Psoas muscle (tissue), 8 donors: ENCODE results near the gene RYR1. TPM values are rescaled to one million over a fixed set of nuclear protein-coding genes. Genes with fewer than 3 reads are reported as not detected.

Experiments used
- ATAC-seq, 4 donors: fragments of 200-7000 bp; cut with Tn5 transposase; one replicate each; pipeline ENCODE4 v1.9.1; 2020; ENCODE audit warnings: moderate library complexity in 3 of 4, mild to moderate bottlenecking in 2 of 4
- DNase-seq, 2 donors: peaks; one replicate each; pipeline ENCODE4 v3.0.0-alpha.2; 2020
- H3K27ac ChIP-seq: fragments of 200-600 bp; one replicate; pipeline ENCODE4 v1.8.0; 2022
- H3K27me3 ChIP-seq, 3 donors: fragments of 200-600 bp in 1 of 3; one replicate each; pipeline versions ENCODE4 v1.6.1 to v1.8.0; 2013 to 2022; ENCODE audit warnings: low read length in 2 of 3, mild to moderate bottlenecking in 2 of 3, moderate library complexity in 1 of 3; ENCODE audit not compliant: insufficient read depth in 3 of 3
- H3K36me3 ChIP-seq, 2 donors: fragments of 200-600 bp in 1 of 2; one replicate each; pipeline versions ENCODE4 v1.6.1 to v1.8.0; 2013 to 2022; ENCODE audit warnings: low read depth in 1 of 2, mild to moderate bottlenecking in 1 of 2, moderate library complexity in 1 of 2; ENCODE audit not compliant: insufficient read depth in 1 of 2
- H3K4me1 ChIP-seq: fragments of 200-600 bp; one replicate; pipeline ENCODE4 v1.8.0; 2022
- H3K4me3 ChIP-seq: fragments of 200-600 bp; one replicate; pipeline ENCODE4 v1.8.0; 2022; ENCODE audit warnings: mild to moderate bottlenecking
- H3K9me3 ChIP-seq: fragments of 200-600 bp; one replicate; pipeline ENCODE4 v1.8.0; 2022
- WGBS, 3 donors: extraction: QIAGEN DNeasy Blood & Tissue Kit; methylation state at CpG; one replicate each; pipeline versions ENCODE4 v1.1.6 to v1.1.7; 2013; 5-methylcytosine and 5-hydroxymethylcytosine counted together
- intact Hi-C, 2 donors: fragments of 100-400 bp; cut with DNase I; formaldehyde crosslinking; loops; one replicate each; pipeline versions ENCODE4 v1.11.0 to v1.14.2; 2022
- polyA plus RNA-seq, 3 donors: library from polyadenylated mRNA; stranded (reverse); fragments of 200-250 nt; gene quantifications; one replicate each; pipeline ENCODE4 v1.2.3, GENCODE V29; 2013
- total RNA-seq, 4 donors: library from RNA; stranded (reverse); fragmentation: NEBNext Ultra II Directional in 2 of 4; extraction: Animal tissue kit (Norgen Biotek cat#: 25700) in 2 of 4; gene quantifications; one replicate each; pipeline versions ENCODE4 v1.2.1 to v1.2.4, GENCODE V29; 2021 to 2023
- TF ChIP-seq, protein P1 (sequence below): fragments of 200-600 bp; IDR thresholded peaks from one replicate; pipeline ENCODE4 v1.8.0; 2022; ENCODE audit warnings: antibody characterized with exemption
- donor health status: healthy with polysubstance abuse.
- donor health status: DM: no; HTN: no; CAD: no; lungs with moderate emphysema.
- donor health status: Bipolar disorder and iron deficiency.
- donor health status: healthy.
- donor health status: DM: yes; HTN: yes; CAD: no.
- donor health status: DM: no; HTN: no; CAD: no.
- donor health status: DM: no; HTN: no; CAD: no.
- donor health status: DM: yes; HTN: yes; CAD: no.

Gene RYR1
- total and polyA plus RNA-seq, 7 donors, result 56.0 to 1,211 (median 572) TPM

DNA sequence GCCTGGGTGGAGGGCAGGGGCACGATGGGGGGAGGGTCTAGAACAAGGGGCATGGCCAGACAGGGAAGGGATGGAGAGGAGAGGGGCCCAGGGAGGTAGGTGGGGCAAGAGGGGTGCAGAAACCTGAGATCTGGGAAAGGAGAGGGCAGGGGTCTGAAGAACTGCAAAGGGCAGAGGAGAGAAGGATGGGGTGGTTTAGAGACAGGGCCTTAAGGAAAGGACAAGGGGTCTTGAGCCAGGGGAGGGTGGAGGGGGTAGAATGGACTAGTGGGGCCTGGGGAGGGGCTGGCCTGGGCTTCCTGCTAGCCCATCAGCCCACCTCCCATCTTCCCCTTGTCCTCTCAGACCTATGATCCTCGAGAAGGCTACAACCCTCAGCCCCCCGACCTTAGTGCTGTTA, 72.5 kb downstream of the RYR1 start:
- Histone ChIP-seq H3K4me3 (no peak overlapping the region), H3K36me3 (peaks cover 2 to 95% of the 10 kb centered on the region in 2 donors), H3K4me1 (no peaks in the 10 kb centered on the region), H3K9me3 (no peaks in the 10 kb centered on the region), H3K27ac (no peak overlapping the region), H3K27me3 (no peaks in the 10 kb centered on the region)
- 77 to 81% (median 77%) methylated on average over 3 of the region's 3 CpGs for WGBS, 3 donors
- DNase-seq (no peak), ATAC-seq (no peak)
- TF ChIP-seq, protein P1, sequence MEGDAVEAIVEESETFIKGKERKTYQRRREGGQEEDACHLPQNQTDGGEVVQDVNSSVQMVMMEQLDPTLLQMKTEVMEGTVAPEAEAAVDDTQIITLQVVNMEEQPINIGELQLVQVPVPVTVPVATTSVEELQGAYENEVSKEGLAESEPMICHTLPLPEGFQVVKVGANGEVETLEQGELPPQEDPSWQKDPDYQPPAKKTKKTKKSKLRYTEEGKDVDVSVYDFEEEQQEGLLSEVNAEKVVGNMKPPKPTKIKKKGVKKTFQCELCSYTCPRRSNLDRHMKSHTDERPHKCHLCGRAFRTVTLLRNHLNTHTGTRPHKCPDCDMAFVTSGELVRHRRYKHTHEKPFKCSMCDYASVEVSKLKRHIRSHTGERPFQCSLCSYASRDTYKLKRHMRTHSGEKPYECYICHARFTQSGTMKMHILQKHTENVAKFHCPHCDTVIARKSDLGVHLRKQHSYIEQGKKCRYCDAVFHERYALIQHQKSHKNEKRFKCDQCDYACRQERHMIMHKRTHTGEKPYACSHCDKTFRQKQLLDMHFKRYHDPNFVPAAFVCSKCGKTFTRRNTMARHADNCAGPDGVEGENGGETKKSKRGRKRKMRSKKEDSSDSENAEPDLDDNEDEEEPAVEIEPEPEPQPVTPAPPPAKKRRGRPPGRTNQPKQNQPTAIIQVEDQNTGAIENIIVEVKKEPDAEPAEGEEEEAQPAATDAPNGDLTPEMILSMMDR, result no peak
- intact Hi-C loops, result no loop called here

DNA sequence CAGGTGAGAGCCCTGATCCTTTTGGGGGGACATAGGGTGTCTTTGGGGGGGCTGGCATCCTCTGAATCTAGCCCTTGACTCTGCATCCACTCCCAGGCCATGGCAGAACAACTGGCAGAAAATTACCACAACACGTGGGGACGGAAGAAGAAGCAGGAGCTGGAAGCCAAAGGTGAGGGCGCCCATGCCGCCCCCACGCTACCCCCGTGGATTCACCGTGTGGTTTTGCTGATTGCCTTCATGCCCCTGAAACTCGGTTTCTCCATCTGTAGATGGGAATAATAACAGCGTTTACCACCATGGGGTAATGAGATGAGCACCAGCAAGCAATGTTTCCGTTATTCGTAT, 72.9 kb downstream of the RYR1 start:
- peaks cover 2 to 95% of the 10 kb centered on the region in 2 donors for H3K36me3 ChIP-seq
- intact Hi-C loops, result no loop called here
- DNase-seq (no peak), ATAC-seq (no peak)
- no peak overlapping the region for H3K27ac ChIP-seq
- H3K27me3 ChIP-seq, result no peaks in the 10 kb centered on the region
- WGBS, 3 donors, result 88 to 92% (median 89%) methylated on average over 11 of the region's 11 CpGs
- H3K9me3 ChIP-seq, result no peaks in the 10 kb centered on the region
- no peaks in the 10 kb centered on the region for H3K4me1 ChIP-seq
- no peak overlapping the region for H3K4me3 ChIP-seq
- TF ChIP-seq, protein P1, result no peak

DNA sequence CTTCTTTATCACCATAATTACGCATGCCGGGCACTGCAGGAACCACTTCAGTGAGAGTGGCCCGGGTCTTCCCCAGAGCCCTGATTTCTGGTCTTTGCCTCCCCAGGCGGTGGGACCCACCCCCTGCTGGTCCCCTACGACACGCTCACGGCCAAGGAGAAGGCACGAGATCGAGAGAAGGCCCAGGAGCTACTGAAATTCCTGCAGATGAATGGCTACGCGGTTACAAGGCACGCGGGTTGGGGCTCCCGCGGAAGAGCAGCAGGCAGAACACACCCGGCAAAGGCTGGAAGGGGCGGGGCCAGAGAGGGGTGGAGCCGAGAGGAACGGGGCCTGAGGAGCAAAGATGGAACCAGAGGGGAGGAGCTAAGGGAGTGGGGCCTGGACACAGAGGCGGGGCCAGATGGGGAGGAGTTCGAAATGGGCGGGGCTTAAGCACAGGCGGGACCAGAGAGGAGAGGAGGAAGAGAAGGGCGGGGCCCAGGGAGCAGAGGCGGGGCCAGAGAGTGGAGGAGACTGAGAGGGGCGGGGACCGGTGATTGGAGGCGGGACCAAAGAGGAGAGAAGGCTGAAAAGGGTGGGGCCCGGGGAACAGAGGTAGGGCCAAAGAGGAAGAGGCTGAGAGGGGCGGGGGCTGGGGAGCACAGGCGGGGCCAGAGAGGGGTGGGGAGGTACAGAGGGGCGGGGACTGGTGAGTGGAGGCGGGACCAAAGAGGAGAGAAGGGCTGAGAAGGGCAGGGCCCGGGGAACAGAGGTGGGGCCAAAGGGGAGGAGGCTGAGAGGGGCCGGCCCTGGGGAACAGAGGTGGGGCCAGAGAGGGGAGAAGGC, 73.4 kb downstream of the RYR1 start:
- no peak overlapping the region for H3K4me3 ChIP-seq
- DNase-seq (peak; percentile 82 to 95), ATAC-seq (peak; percentile 79 to 89 (median 85))
- no peaks in the 10 kb centered on the region for H3K27me3 ChIP-seq
- H3K36me3 ChIP-seq, result peaks cover 2 to 95% of the 10 kb centered on the region in 2 donors
- TF ChIP-seq, protein P1, result no peak
- H3K4me1 ChIP-seq, result no peaks in the 10 kb centered on the region
- H3K9me3 ChIP-seq, result no peaks in the 10 kb centered on the region
- intact Hi-C loops, result no loop called here
- H3K27ac ChIP-seq, result no peak overlapping the region
- WGBS, 3 donors, result 50 to 60% (median 56%) methylated on average over 31 to 35 of the region's 35 CpGs

DNA sequence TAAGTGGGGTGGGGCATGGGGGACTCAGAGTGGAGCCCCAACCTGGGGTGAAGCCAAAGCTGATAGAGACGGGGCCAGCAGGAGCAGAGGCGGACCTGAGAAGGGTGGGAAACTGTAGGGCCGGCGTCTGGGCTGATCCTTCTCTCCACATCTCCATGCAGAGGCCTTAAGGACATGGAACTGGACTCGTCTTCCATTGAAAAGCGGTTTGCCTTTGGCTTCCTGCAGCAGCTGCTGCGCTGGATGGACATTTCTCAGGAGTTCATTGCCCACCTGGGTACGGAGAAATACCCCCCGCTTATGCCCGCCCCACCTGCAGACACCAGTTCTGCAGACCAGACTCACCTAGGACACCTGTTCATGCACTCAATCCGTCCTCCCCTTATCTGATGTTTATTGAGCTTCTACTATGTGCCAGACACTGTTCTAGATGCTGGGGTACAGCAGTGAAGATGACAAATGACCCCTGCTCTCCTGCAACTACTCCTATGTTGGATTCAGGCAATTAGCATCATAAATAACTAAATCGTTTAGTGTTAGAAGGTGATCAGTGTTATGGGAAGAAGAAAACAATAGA, 74.1 kb downstream of the RYR1 start:
- ATAC-seq (no peak), DNase-seq (no peak)
- Histone ChIP-seq H3K36me3 (peaks cover 2 to 96% of the 10 kb centered on the region in 2 donors), H3K4me3 (no peak overlapping the region), H3K27ac (no peak overlapping the region), H3K9me3 (no peaks in the 10 kb centered on the region), H3K4me1 (no peaks in the 10 kb centered on the region), H3K27me3 (no peaks in the 10 kb centered on the region)
- TF ChIP-seq, protein P1, result no peak
- intact Hi-C loops, result no loop called here
- 80 to 81% (median 81%) methylated on average over 12 of the region's 12 CpGs for WGBS, 3 donors
